HG03520 (cell line): ENCODE results near the gene COL23A1.

Experiments used
- ATAC-seq: cut with Tn5 transposase; IDR thresholded peaks from one replicate; pipeline ENCODE4 v1.9.1; 2021; ENCODE audit warnings: mild to moderate bottlenecking, moderate library complexity; ENCODE audit not compliant: unreplicated experiment

The COL23A1 gene

DNA sequence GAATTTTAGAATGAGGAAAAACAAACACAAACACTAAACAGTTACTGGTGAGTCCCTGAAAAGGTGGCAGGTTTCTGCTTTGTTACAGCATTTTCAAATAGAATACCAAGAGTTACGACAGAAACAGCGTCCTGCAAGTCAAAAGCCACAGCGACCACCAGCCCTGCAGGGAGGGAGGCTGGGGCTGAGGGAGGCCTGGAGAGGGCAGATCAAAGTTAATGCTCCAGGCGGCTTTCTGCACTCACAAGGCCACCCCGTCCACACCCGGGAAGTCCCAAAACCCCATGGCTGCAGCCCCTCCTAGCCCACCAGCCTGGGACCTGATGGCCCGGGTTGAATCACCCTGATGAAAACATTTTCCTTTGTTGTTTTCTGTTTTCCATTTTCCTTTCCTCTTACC is 29.3 kb downstream of the COL23A1 start:
- no peak for ATAC-seq

DNA sequence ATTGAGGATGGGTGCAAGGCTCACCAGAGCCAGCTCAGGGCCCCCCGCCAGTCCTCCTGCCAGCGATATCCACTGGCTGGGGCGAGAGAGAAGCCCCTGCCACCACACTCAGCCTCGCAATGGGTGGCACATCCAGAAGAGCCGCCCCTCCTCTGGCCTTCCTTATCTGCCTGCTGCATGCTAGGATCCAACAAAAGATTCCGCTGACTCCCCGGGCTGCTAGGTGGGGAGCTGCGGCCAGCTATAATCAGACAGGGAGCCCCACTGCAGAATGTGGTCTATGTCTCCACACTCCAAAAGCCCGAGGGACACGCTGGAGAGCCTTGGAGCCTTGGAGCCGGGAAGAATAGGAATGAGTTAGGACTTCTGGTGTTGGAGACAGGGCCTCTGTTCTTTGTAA is 32.8 kb downstream of the COL23A1 start:
- no peak for ATAC-seq

DNA sequence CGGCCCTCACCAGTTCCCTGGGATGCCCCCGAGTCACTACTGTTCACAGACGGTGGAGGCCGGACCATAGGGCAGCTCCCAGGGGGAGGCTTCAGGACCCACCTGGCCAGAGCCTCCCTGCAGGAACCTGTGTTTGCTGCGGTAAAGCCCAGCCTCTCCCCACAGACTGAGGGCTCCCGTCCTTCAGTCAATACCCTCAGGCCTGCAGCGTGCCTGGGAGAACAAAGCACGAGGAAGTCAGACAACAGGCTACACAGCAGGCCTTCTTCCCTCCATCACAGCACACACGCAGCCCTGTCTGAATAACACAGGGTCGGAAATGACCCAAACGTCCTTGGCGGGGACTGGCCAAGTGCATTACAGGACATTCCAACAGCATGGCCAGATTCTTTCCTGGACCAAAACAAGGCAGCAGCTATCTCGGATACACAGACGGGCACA is 34.4 kb downstream of the COL23A1 start:
- no peak for ATAC-seq

DNA sequence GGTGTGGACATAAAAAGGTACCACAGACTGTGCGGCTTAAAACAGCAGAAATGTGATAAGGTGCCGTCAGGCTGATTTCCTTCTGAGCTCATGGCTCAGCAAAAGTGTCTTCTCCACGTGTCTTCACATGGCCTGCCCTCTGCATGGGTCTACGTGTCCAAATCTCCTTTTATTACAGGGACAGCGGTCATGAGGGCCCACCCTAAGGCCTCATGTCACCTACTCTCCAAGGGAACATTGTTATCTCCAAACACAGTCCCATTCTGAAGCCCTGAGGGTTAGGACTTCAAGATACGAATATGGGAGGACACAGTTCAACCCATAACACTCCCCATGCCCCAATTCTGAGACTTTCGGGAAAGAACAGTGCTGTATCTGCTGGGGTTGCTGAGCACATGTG is 35.2 kb downstream of the COL23A1 start:
- no peak for ATAC-seq

DNA sequence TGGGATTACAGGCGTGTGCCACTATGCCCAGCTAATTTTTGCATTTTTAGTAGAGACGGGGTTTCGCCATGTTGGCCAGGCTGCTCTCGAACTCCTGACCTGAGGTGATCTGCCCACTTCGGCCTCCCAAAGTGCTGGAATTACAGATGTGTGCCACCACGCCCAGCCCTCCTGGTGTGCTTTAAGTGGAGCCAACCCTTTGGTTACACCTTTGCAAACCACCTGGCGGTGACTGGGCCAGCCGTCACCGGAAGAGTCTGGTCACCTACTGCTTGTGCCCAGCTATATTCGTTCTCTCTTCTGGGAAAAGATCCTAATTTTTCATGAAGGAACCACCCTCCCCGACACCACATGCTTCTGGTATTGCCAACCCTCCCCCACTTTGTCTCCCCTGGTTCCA is 35.9 kb downstream of the COL23A1 start:
- ATAC-seq: no peak

DNA sequence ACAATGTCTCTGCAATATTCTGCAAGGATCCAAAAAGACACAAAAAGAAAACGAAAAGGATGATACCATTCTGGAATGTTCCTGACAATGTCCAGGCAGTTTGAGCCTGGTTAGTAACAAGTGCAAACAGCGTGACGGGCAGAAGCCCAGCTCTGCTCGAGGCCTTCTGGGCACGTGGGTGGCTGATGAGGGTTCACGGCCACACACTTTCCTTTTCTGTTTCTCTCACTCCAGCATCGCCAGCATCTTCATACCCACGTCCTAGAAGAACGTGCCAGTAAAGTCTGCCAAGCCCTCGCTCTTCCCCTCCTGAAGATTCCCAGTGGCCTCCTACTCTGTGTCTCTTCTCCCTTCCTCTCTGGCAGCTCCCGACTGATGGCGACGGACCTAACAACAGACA is 36.7 kb downstream of the COL23A1 start:
- no peak for ATAC-seq

DNA sequence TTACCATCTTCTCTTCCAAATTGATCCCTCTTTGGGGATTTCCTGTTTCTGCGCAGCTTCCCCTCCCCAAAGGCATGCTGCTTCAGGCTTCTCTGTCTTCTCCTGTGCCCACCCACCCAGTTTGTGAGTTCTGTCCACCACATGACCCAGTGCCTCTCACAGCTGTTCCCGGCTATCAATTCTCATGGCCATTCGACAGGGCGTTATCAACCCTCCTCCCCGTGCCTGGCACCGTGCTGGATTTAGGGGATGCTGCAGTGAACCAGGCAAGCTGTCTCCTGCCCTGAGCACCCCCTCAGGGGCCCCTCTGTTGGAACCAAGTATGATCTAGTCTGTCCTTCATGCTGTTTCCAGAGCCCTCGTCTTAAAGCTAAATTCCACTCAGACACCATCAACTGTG is 38.7 kb downstream of the COL23A1 start:
- no peak for ATAC-seq

DNA sequence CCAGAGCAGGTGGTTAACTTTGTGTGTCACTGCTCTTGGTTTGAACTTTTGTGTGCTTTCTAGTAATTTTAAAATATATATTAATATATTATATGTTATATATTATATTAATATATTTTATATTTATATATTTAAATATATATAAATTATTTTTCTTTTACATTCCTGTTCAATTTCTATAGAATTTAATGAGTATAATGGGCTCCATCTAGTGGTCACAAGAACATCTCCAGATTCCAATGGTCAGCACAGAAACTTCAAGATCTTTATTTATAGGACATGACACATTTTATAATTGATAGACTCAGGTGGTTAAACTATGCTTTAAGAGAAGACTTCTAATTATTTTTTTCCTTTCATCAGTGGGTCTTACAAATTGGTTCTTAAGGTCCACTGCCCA is 39.1 kb downstream of the COL23A1 start:
- no peak for ATAC-seq

DNA sequence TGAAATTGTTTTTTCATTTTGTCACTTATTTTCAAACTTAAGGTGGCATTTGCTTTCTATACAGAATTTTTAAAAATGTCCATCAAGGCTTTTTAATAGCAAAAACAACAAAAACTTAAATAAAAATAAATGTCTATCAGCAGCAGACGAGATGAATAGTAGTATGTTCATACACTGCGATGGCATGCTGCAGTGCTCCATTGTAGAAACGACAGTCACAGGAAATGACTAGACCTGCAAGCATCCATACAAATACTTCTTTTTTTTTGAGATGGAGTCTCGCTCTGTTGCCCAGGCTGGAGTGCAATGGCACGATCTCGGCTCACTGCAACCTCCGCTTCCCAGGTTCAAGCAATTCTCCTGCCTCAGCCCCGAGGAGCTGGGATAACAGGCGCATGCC is 41.4 kb downstream of the COL23A1 start:
- no peak for ATAC-seq

DNA sequence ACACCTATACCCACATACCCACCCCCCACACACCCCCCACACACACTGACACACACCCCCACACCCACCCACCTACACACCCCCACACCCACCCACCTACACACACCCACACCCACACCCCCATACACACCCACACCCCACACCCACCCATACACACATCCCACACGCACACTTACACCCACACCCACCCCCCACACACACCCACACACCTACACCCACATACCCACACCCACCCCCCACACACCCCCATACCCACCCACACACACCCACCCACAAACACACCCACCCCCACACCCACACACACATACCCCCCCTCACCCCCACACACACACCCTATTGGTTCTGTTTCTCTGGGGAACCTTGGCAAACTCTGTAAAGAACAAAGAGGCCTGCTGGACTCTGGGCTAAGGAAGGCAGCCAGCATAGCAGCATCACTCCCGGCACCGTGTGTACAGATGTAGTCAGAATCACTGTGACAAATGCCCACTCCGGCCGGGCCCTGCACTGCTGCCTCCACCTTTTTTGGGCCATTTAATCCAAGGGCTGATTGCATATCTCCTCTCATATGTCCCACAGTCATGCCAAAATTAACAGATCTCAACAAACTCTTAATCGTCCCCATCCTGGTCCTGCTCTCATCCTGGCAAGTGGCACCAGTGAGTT is 42.3 kb downstream of the COL23A1 start:
- no peak for ATAC-seq

DNA sequence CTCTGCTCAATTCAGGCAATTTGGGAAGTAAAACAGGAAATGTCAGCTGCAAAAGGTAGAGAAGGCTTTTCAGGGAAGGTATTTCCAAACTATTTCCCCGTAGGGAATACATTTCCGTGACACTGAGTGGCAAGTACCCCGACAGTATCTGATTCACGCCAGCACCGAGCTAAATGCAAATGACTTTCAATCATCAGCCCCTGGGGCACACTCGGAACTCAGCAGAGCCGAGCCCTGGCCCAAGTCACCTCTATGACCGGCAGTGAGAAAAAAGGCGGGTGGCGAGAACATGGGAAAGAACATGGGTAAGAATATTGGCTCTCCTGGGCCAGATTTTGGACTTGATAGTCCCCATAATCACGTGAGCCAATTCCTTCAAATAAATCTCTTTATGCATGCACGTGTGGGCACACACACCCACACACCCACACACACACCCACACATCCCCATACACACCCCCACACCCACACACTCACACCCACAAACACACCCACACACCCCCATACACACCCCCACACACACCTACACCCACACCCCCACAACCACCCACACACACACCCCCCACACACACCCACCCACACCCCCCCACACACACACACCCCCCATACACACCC is 43.0 kb downstream of the COL23A1 start:
- ATAC-seq: no peak

DNA sequence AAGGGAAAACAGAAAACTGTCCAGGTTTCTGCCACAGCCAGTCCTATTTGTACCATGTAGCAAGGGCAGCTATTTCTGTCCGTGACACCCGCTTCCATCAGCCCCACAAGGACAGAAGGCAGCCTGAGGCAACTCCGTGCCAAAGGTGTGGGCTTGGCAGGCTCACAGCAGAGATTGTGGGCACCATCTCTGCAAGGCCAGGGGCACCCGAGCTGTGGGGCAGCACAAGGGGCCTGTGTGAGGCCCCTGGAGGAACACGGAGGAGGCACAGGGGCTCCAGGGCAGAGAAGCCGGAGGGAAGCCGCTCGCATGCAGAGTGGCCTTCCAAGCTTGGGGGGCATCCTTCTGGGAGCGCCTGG is 43.5 kb downstream of the COL23A1 start:
- ATAC-seq: no peak

DNA sequence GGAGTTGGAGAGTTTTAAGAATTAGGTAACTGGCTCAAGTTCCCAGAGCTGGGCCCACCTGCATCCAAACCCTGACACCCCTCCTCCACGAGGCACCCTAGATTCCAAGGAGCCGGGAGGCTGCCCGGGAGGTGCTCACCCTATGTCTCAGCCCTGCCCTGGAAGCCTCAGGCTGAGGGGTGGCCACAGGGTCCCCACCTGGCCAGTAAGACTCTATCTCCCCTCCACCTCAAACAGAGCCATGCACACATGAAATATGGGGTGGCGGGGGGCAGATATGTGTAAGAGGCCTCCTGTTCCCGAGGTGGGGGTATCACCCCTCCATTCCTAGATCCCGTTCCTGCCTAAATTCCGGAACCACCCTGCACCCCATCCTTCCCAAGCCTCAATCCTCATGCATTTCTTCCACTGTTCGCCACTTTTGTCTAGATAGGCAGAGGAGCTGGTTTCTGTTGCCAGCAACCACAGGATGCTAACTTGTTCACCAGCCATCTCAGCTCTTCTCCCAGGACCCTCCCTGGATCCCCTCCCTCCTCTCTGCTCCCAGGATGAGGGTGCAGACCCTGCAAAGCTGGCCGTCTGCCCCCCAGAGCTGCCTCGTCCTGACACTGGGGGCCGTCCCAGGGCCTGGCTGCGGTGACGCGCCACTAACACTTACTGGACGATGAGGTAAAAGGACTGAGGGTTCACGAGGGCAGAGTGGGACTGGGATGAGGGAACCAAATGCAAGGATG is 44.1 kb downstream of the COL23A1 start:
- ATAC-seq: no peak

DNA sequence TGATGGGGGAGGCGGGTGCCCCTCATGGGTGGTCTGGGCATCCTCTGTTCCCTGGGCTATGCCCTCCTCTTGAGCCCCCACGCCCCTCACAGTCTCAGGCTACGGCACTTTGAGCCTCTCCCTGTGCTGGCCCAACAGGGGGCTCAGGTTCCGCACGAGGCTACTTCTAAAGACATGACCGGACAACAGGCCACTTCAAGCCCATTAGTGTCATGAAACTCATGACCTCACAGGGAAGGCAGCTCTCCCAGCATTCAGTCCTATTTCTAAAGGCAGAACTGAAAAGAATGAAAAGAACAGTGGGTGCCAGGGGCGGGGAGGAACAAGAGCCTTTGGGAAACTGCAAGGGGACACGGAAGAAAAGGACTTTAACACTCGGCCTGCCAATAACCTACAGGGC is 45.0 kb downstream of the COL23A1 start:
- no peak for ATAC-seq

DNA sequence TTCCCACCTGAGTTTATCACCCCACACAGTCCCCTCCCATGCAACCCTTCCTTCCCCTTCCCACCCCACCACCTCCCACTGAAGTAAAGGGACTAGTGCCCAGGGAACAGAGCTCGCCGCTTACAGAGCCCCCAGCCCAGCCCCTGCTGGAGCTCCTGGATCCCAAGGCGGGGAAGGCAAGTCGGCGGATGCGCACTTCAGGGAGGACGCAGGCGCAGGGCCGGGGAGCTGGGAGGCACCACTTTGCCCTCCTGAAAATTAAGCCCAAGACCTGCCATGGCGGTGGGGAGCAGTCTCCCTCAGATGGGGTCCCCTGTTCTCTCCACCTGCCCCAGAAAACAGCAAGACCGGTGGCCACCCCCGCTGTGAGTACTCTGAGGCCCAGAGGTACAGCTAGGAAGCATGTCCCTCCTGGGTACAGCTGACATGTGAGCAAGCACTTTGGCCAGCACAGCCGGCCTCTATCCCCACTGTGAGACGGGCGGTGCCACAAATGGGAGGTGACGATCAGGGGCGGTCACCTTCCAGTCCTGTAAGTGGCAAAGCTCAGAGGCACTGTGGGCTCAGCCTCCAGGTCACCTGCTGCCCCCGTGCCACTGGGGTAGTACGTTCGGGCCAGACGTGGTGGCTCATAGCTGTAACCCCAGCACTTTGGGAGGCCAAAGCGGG is 45.9 kb downstream of the COL23A1 start:
- ATAC-seq: no peak

DNA sequence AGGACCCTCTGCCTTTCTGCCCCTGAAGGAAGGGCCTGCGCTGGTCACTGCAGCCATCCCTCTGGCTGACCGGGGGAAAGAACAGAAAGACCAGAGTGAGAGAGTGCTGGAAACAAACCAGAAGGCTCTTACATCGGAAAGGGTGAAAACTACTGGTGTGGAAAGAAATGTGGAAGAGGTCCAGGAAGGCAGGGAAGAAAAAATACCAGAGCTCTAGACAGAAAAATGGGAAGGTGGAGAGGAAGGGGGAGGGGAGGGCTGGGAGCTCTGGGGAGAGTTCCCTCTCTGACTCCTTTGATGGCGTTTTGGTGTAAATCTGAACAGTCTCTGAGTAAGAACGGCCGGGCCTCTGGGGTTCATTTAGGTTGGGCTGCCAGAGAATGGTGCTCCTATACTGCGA is 47.7 kb downstream of the COL23A1 start:
- ATAC-seq: no peak

DNA sequence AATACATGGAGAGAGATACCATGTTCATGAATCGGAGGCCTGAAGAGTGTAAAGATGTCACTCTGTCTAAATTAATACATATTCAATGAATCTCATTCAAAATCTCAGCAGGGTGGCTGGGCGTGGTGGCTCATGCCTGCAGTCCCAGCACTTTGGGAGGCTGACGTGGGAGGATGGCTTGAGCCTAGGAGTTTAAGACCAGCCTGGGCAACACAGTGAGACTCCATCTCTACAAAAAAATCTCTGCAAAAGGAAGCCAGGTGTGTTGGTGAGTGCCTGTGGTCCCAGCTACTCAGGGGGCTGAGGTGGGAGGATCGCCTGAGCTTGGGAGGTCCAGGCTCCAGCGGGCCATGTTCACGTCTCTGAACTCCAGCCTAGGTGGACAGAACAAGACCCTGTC is 49.7 kb downstream of the COL23A1 start:
- ATAC-seq: no peak

DNA sequence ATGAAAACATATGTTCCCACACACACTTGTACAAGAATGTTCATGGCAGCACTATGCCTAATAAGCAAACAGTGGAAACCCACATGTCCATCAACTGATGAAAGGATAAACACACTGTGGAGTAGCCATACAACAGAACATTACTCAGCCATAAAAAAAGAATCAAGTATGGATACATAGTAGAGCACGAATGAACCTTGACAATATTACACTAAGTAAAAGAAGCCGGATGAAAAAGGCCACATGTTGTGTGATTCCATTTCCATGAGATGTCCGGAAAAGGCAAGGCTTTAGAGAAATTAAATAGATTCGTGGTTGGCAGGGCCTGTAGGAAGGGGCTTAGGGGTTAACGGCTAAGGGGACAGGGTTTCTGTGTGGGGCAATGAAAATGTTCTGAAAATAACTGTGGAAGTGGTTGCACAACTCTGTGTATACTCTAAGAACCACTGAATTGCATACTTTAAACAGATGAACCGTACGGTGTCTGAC is 51.4 kb downstream of the COL23A1 start:
- no peak for ATAC-seq

DNA sequence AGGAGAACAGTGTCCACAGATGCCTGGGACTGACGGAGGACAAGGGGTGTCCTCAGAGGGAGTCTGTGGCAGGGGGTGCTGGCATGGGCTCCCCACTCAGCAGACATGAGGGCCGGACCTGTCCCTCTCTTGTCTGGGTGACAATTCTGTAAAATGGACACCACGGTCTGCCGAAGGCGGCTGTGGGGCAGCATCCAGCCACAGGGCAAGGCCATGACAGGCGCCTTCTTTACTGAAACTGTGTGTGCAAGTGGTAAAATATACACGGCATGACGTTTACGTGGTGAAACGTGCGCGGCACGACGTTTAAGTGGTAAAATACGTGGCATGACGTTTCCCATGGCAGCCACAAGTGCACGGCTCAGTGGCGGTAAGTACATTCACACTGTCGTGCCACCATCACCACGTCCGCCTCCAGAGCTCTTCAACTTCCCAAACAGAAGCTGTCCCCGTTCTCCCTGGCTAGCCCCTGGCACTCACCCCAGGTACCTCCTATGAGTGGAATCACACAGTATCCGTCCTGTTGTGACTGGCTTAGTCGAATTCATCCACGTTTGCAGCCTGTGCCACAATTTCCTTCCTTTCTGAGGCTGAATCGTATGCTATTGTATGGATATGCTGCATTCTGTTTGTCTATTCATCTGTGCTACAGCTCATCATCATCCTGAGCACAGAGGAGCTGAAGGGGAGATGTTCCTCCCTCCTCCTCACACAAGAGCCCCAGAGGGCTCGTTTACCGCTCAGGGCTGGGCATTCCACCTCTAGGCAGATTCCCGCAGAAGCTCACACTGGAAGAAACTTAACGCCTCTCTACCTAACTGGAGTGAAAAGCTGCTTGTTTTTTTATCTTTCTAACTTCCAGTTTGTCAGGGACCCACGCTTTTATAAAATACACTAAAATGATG is 52.5 kb downstream of the COL23A1 start:
- no peak for ATAC-seq

DNA sequence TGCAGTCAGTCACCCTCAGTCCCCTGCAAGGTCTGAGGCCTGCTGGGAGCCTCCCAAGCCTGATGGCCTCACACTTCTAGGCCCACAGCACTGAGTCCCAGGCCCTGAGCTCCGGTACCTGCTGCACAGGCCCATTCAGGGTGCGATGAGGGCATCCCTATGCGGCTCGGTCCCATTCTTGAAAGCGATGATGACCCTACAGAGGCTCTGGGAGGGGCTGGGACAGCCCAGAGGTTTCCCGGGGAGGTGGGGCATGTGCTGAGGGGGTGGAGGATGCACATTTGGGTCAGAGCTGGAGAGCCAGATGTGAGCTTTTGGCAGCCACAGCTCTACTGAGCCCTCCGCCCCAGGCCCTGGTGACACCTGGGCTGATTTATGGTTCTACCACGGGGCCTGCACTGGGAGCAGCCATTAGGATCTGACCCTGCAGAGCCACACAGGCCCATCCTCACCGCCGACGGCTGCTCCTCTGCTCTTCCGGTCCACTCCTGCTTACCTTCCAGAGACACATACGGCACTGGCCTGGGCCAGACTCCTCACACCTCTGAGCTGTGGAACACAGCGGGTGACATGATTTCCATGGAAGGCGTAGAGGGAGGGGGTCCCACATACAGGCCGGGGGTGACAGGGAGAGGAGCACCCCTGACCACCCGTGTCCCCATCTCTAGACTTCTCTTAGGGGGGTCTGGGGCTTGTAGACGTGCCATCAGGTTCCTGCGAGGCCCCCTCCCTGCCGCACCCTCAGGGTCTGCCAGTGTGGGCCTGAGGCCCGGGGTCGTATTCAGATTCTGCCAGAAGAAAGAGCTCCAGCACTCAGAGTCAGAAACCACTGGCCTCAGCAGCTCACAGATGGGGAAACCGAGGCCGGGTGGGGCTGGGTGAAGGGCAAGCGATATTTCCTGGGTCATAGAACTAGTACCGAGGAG is 53.4 kb downstream of the COL23A1 start:
- no peak for ATAC-seq
